ENCODE data around the gene CAMK2N1.

Gene CAMK2N1

GRCh38 chr1:20474996-20475395, 11.0 kb downstream of the CAMK2N1 start:
- H3K27ac ChIP-seq (ENCODE audit: low read length), result no peak overlapping the region
- no peak overlapping the region for H3K4me3 ChIP-seq (ENCODE audit: low read length)

GRCh38 chr1:20474333-20474975, 11.6 kb downstream of the CAMK2N1 start:
- Histone ChIP-seq H3K79me2 (ENCODE audit: low read length) (no peaks in the 10 kb centered on the region), H2AFZ (ENCODE audit: low read depth, low read length) (no peak overlapping the region), H3K4me1 (ENCODE audit: low read length) (no peaks in the 10 kb centered on the region), H3K4me3 (ENCODE audit: low read length) (no peak overlapping the region), H3K36me3 (replicated peaks; ENCODE audit: low read depth, low read length) (no peaks in the 10 kb centered on the region), H3K27me3 (ENCODE audit: low read depth, low read length) (no peaks in the 10 kb centered on the region), H3K9me3 (ENCODE audit: insufficient read depth, low read length) (no peaks in the 10 kb centered on the region), H3K4me2 (ENCODE audit: low read length) (no peak overlapping the region), H3K27ac (ENCODE audit: low read length) (no peak overlapping the region), H4K20me1 (ENCODE audit: insufficient read depth, low read length) (no peaks in the 10 kb centered on the region), H3K9ac (ENCODE audit: low read length) (no peak overlapping the region)
- TF ChIP-seq CTCF (IDR thresholded peaks at IDR 0.05; ENCODE audit: low read depth, low read length), result no peak
- no peak for TF ChIP-seq EZH2phosphoT487 (IDR thresholded peaks at IDR 0.05; ENCODE audit: low read depth)

More at GRCh38 chr1:20474996-20475395, 11.0 kb downstream of the CAMK2N1 start:
- H2AFZ ChIP-seq (ENCODE audit: low read depth, low read length), result no peak overlapping the region
- H3K79me2 ChIP-seq (ENCODE audit: low read length), result no peaks in the 10 kb centered on the region
- H3K9me3 ChIP-seq (ENCODE audit: insufficient read depth, low read length), result no peaks in the 10 kb centered on the region
- no peaks in the 10 kb centered on the region for H3K27me3 ChIP-seq (ENCODE audit: low read depth, low read length)
- no peaks in the 10 kb centered on the region for H3K36me3 ChIP-seq (replicated peaks; ENCODE audit: low read depth, low read length)
- TF ChIP-seq EZH2phosphoT487 (IDR thresholded peaks at IDR 0.05; ENCODE audit: low read depth) (no peak), CTCF (IDR thresholded peaks at IDR 0.05; ENCODE audit: low read depth, low read length) (no peak)
- no peaks in the 10 kb centered on the region for H3K4me1 ChIP-seq (ENCODE audit: low read length)
- H4K20me1 ChIP-seq (ENCODE audit: insufficient read depth, low read length), result no peaks in the 10 kb centered on the region
- H3K4me2 ChIP-seq (ENCODE audit: low read length), result no peak overlapping the region
- no peak overlapping the region for H3K9ac ChIP-seq (ENCODE audit: low read length)

DNA sequence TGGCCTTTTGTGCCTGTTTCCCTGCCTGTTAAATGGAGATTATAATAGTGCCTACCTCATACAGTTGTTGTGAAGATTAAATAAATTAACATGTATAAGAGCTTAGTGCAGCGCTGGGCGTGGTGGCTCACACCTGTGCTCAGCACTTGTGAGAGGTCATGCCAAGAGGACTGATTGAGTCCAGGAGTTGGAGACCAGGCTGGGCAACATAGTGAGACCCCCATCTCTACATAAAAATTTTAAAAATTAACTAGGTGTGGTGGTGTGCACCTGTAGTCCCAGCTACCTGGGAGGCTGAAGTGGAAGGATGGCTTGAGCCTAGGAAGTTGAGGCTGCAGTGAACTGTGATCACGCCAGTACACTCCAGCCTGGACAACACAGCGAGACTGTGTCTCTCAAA, 12.1 kb downstream of the CAMK2N1 start:
- Histone ChIP-seq H3K4me2 (ENCODE audit: low read length) (no peak overlapping the region), H3K36me3 (replicated peaks; ENCODE audit: low read depth, low read length) (no peaks in the 10 kb centered on the region), H2AFZ (ENCODE audit: low read depth, low read length) (no peak overlapping the region), H3K27ac (ENCODE audit: low read length) (no peak overlapping the region), H3K9me3 (ENCODE audit: insufficient read depth, low read length) (no peaks in the 10 kb centered on the region), H3K4me3 (ENCODE audit: low read length) (no peak overlapping the region), H3K4me1 (ENCODE audit: low read length) (no peaks in the 10 kb centered on the region), H4K20me1 (ENCODE audit: insufficient read depth, low read length) (no peaks in the 10 kb centered on the region), H3K9ac (ENCODE audit: low read length) (no peak overlapping the region), H3K27me3 (ENCODE audit: low read depth, low read length) (no peaks in the 10 kb centered on the region), H3K79me2 (ENCODE audit: low read length) (no peaks in the 10 kb centered on the region)
- no peak for TF ChIP-seq EZH2phosphoT487 (IDR thresholded peaks at IDR 0.05; ENCODE audit: low read depth)
- TF ChIP-seq CTCF (IDR thresholded peaks at IDR 0.05; ENCODE audit: low read depth, low read length), result no peak

GRCh38 chr1:20472860-20473711, 12.9 kb downstream of the CAMK2N1 start:
- Histone ChIP-seq H3K27ac (ENCODE audit: low read length) (no peak overlapping the region), H3K4me3 (ENCODE audit: low read length) (no peak overlapping the region), H4K20me1 (ENCODE audit: insufficient read depth, low read length) (no peaks in the 10 kb centered on the region), H3K4me2 (ENCODE audit: low read length) (no peak overlapping the region), H3K9me3 (ENCODE audit: insufficient read depth, low read length) (no peaks in the 10 kb centered on the region), H3K36me3 (replicated peaks; ENCODE audit: low read depth, low read length) (no peaks in the 10 kb centered on the region), H3K27me3 (ENCODE audit: low read depth, low read length) (0 out of 2 replicates have a peak, but pooled peaks cover 1% of the 10 kb centered on the region), H3K4me1 (ENCODE audit: low read length) (no peaks in the 10 kb centered on the region), H2AFZ (ENCODE audit: low read depth, low read length) (no peak overlapping the region), H3K9ac (ENCODE audit: low read length) (no peak overlapping the region), H3K79me2 (ENCODE audit: low read length) (no peaks in the 10 kb centered on the region)
- TF ChIP-seq CTCF (IDR thresholded peaks at IDR 0.05; ENCODE audit: low read depth, low read length), result no peak
- no peak for TF ChIP-seq EZH2phosphoT487 (IDR thresholded peaks at IDR 0.05; ENCODE audit: low read depth)

Data from OCI-LY3 (cell line).